NCI-H2171 treated with DMSO at 0.1 percent for 48 hours (cell line): ENCODE measurements around the gene ZNF780A.
"Not testable (repeated sequence)": the region's sequence is repeated elsewhere in the genome, so short reads cannot be mapped to it uniquely, and the experiment has no call there.

Experiments used
- DNase-seq: peaks from one replicate; lab custom pipeline; 2025; lab: John Stamatoyannopoulos, UW

Gene ZNF780A

DNA sequence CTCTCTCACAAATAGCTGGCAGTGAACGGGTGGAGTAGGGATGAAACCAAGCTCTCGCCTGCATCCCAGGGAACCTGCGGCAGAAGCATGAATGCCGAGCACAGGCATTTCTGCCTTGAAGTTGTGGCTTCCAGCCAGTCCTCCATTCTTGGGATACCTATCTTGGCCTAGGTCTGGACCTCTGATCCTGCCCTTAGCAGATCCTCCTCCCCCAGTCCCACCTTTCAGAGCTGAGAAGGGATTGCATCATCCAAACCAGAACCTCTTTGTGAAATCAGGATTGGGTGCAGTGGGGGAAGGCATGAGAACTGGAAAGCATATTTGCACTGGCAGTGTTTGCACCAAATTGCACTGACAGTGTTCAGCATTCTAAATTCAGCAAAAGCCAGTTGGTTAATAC is 5.8 kb downstream of the ZNF780A start:
- DNase-seq, result no peak

DNA sequence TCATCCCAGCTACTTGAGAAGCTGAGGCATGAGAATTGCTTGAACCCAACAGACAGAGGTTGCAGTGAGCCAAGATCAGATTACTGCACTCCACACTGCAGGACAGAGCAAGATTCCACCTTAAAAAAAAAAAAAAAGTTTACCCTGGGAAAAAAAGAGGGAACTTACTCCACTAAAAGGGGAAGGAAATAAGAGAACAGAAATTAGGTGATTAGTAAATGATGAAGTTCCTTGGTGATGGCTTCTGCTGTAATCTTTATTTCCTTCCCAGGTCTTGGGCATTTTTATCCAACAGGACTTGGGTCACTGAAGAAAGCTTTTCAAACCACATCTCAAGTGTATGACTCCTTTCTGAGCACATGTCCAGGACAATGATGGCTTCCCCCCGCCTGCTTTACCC is 9.3 kb downstream of the ZNF780A start:
- DNase-seq, result no peak

DNA sequence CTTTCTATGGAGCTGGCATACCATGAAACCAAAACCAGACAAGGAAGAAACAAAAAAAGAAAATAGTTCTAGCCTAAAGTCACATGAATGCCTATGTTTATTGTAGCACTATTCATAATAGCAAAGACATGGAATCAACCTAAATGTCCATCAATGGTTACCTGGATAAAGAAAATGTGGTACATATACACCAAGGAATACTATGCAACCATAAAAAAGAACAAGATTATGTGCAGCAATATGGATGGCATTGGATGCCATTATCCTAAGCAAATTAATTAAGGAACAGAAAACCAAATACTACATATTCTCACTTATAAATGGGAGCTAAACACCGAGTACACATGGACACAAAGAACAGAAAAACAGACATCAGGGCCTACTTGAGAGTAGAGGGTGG is 10.5 kb downstream of the ZNF780A start:
- DNase-seq, result no peak

DNA sequence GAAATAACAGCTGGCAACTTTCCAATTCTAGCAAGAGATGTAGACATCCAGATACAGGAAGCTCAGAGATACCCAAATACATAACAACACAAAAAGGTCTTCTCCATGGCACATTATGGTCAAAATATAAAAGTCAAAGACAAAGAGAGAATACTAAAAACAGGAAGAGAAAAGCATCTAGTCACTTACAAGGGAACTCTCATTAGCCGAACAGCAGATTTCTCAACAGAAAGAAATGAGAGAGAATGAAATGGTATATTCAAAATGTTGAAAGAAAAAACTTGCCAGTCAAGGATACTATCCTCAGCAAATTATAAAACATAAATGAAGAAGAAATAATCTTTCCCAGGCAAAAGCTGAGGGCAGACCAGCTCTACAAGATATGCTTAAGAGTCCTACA is 12.4 kb downstream of the ZNF780A start:
- DNase-seq, result no peak

DNA sequence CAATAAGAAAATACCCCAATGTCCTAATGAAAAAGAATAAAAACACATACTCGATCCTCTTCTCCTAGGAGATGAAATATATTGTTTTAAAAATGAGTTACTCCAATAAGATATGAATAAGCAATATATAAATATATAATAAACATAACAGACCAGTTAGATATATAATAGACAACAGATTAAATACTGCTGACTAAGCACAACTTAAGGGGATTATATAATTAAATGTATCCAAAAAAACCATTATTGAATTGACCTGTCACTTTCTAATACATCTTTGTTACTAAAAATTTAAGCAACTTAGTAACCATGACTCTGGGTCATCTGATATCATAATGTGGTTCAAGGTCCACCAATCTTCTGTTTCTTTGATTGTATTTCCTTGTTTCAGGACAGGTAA is 20.7 kb downstream of the ZNF780A start:
- no peak for DNase-seq

DNA sequence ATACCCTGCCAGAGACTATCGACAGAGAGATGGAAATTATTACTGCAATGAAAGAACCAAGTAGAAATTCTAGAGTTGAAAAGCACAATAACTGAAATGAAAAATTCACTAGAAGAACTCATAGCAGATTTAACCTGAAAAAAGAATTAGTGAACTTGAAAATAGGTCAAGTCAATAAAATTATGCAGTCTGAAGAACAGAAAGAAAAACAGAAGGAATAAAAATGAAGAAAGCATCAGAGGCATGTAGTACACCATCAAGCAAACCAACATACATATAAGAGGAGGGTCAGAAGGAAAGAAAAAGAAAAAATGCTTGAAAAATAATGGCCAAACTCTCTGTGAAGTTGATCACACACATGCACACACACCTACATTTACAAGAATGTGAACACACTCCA is 31.1 kb downstream of the ZNF780A start:
- no peak for DNase-seq

DNA sequence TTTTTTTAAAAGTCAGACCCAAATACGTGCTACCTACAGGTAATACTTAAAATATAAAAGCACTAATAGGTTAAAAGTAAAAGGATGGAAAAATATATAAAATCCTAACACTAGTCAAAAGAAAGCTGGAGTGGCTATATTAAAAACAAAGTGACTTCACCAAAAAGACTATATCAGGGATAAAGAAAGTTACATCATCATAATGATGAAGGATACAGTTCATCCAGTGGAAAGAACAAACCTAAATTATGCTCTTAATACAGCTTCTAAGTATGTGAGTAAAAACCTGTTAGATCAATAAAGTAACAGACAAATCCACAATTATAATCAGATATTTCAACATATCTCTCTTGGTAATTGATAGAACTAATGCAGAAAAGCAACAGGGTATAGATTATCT is 33.6 kb downstream of the ZNF780A start:
- no peak for DNase-seq

DNA sequence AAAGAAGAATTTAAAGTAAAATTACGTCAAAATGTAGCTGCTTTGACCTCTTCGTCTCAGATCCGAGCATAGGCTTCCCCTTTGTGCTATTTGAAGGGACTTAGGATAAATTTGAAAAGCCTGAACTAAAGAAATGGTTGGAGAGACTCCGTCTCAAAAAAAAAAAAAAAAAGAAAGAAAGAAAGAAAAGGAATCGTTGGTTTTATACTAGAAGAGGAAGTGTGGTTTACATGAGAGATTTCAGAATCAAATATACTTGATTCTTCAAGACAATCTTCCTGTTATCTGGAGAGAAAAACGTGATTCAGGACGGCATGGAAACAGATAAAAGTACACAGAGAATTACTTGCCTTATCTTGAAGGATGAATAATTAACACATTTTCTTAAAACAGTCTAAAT is 34.2 kb downstream of the ZNF780A start:
- DNase-seq, result no peak

DNA sequence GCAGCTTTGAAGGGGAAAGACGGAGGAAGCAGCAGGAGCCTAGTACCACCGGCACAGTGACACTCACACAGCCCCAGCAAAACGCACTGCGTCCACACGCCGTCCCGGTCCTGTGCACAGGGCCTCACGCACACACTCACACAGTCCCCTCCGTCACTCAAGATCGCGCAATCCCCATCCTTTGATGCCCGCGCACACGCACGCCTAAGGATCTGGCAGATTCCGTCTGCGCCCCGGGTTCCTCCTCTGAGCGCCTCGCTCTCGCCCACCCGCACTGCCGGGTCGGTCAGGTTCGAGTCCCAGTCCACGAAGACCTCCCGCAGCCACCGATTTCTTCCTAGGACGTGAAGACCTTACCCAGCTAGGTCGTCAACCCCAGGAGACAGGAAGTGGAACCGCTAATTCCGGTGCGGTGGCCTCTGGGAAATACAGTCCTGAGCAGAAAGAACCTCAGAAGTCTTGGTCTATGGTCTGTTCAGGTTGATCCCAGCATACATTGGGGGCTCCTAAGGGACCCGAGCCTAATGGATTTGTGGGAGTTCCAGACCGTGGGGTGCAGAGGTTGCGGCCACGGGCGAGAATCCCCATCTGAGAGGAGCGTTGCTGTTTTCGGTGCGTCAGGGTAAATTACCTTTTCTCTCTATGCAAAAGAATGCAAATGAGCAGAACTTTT is 34.8 kb downstream of the ZNF780A start, which contains the start of gene ZNF780B:
Gene ZNF780B (minus strand): TSS at position 400 of the 673 bp plus-strand sequence. CDS start 5,899 bp downstream, outside the sequence.
- DNase-seq, result peak; percentile 84

DNA sequence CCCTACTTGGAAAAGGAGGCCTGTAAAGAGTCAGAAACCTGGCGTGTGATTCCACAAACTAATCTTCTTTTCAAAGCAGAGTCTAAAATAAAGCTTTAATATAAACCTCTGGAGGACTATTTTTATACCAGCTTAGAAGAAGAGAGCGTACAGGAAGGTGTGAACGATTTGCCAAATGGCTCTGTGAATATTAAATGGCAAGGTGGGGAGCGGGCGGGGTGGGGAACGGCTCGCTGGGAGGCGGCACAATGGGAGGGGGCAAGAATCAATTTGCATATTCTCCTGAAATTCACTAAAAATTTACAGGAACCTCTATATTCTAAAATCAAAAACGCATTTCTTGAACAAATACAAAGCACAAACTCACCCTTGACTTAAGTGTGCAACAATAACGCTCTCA is 35.7 kb downstream of the ZNF780A start:
- no peak for DNase-seq

DNA sequence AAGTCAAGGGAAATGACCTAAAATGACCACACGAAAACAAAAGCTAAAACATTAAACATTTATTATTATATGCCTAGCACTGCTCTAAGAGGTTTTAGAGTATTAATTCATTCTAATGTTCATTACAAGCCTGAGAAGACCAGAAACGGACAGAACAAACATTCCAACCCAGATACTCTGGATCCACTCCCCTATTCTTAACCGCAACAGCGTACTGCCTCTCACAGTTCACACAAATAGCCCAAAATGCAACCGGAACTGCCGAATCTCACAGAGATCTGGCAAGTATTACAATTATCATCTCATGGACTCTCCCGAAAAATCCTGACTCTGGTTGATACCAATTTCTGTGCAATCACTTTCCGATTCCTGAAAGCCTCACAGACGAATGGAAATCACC is 36.1 kb downstream of the ZNF780A start:
- DNase-seq, result no peak

DNA sequence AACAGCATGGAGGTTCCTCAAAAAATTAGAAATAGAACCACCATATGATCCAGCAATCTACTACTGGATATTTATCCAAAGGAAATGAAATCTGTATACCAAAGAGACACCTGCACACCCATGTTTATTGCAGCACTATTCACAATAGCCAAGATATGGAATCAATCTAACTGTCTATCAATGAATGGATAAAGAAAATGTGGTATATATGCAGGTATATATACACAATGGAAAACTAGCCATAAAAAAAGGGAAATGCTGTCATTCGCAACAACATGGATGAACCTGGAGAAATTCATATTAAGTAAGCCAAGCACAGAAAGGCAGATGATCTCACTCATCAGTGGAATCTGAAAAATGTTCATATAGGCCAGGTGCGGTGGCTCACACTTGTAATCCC is 37.3 kb downstream of the ZNF780A start:
- no peak for DNase-seq

DNA sequence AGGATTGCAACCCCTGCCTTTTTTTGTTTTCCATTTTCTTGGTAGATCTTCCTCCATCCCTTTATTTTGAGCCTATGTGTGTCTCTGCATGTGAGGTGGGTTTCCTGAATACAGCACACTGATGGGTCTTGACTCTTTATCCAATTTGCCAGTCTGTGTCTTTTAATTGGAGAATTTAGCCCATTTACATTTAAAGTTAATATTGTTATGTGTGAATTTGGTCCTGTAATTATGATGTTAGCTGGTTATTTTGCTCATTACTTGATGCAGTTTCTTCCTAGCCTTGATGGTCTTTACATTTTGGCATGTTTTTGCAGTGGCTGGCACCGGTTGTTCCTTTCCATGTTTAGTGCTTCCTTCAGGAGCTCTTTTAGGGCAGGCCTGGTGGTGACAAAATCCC is 49.0 kb downstream of the ZNF780A start:
- DNase-seq, result not testable (repeated sequence)

DNA sequence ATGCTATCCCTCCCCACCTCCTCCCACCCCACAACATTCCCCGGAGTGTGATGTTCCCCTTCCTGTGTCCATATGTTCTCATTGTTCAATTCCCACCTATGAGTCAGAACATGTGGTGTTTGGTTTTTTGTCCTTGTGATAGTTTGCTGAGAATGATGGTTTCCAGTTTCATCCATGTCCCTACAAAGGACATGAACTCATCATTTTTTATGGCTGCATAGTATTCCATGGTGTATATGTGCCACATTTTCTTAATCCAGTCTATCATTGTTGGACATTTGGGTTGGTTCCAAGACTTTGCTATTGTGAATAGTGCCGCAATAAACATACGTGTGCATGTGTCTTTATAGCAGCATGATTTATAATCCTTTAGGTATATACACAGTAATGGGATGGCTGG is 52.7 kb downstream of the ZNF780A start:
- DNase-seq, result not testable (repeated sequence)

DNA sequence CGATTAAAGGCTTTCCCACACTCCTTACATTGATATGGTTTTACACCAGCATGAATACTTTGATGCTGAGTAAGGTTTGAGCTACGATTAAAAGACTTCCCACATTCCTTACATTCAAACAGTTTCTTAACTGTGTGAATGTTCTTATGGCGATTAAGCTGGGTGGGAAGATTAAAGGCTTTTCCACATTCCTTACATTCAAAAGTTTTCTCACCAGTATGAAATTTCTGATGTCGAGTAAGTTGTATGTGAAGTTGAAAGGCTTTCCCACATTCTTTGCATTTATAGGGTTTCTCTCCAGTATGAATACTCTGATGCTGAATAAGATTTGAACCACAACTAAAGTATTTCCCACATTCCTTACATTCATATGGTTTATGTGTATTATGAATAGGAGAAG is 54.7 kb downstream of the ZNF780A start:
- DNase-seq, result no peak

DNA sequence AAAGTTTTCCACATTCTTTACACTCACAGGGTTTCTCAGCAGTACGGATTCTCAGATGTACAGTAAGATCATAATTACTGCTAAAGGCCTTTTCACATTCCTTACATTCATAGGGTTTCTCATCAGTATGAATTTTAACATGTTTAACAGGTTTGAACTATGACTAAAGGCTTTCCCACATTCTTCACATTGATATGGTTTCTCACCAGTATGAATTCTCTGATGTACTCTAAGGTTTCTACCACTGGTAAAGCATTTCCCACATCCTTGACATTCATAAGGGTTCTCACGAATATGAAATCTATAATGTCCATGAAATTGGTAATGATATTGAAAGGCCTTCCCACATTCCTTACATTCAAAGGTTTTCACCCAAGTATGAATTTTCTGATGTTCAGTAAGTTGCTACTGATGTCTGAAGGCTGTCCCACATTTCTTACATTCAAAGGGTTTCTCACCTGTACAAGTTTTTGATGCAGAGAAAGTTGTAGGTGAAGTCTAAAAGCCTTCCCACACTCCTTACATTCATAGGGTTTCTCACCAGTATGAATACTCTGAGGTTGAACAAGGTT is 56.7 kb downstream of the ZNF780A start:
- DNase-seq, result no peak

DNA sequence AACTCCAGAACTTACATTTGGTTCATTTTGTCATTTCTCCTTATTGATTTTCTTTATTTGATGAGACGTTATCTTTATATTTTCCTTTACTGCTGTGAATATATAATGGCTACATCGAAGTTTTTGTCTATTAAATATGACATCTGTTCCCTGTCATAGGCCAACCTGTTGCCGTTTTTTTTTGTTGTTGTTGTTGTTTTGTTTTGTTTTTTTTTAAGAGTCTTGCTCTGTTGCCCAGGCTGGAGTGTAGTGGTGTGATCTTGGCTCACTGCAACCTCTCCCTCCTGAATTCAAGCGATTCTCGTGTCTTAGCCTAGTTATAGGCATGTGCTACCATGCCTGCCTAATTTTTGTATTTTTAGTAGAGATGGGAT is 64.2 kb downstream of the ZNF780A start:
- DNase-seq, result no peak

DNA sequence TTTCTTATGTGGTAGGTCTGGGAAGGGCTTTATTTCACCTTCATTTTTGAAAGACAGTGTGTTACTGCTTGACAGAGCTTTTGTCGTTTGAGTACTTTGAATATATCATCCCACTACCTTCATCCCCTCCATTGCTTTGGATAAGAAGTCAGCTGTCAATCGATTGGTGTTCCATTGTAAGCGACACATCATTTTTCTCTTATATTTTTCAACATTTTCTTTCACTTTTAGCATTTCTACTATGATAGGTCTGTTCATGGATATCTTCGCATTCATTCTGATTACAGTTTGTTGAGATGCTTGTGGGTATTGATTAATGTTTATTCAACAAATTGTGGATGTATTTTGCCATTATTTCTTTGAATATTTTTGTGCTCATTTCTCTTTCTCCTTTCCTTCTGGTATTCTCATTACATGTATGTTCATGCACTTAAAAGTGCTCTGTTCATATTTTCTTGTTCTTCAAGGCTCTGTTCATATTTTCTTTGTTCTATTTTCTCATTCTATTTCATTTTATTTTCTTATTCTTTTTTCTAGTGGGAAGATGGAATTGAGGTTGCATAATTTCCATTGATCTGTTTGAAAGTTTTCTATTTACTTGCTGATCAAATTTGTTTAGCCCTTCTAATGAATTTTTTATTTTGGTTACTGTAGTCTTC is 64.7 kb downstream of the ZNF780A start:
- no peak for DNase-seq

DNA sequence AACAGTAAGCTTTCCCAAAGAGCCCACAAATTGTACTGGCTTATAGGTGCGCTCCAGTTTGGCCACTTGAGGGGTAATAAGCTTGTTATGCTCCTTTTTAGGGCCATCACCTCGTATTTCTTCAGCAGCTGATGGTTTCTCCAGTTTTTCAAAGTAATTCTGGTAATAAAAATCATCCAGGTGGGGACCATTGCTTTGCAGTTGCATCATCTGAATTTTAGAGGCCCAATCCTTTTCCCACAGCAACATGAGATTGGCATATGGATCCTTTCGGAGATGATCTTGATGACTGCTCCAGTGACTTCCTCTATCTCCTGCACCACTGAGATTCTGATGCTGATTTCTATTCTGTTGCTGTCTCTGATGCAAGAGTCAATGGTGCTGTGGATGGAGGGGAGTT is 66.8 kb downstream of the ZNF780A start:
- DNase-seq, result no peak
